K562 (cell line): ENCODE data around the gene KCNC3. TPM values are rescaled to one million over a fixed set of nuclear protein-coding genes. Genes with fewer than 3 reads are reported as not detected.

ENCODE experiments used
- ARID1B ChIP-seq: fragments of 450-650 bp; IDR thresholded peaks from 2 replicates; pipeline ENCODE4 v1.6.1; 2016; ENCODE audit warnings: antibody characterized with exemption, mild to moderate bottlenecking, inconsistent platforms
- BRD9 ChIP-seq: fragments of 450-650 bp; IDR thresholded peaks from 2 replicates; pipeline ENCODE4 v1.6.1; 2018; ENCODE audit warnings: low read depth; ENCODE audit not compliant: partially characterized antibody
- GATAD2A ChIP-seq: fragments of 450-650 bp; IDR thresholded peaks from 2 replicates; pipeline ENCODE4 v1.6.1; 2017
- HDAC2 ChIP-seq: fragments of 450-650 bp; IDR thresholded peaks from 2 replicates; pipeline ENCODE4 v1.6.1; 2016; ENCODE audit warnings: mild to moderate bottlenecking
- HIVEP1 ChIP-seq: fragments of 250-450 bp; sonication (Bioruptor Pico); IDR thresholded peaks from 2 replicates; pipeline ENCODE4 v1.4.0; 2020; ENCODE audit warnings: mild to moderate bottlenecking
- MTA1 ChIP-seq: fragments of 450-650 bp; IDR thresholded peaks from 2 replicates; pipeline ENCODE4 v1.6.1; 2017; ENCODE audit warnings: borderline replicate concordance
- MYC ChIP-seq, 2 experiments: fragments of 250-450 bp in 1 of 2; sonication (Bioruptor Pico) in 1 of 2; IDR thresholded peaks; 2 replicates each; pipeline versions ENCODE4 v1.5.1 to v1.6.1; 2012 to 2021; ENCODE audit warnings: low read depth in 2 of 2, borderline replicate concordance in 1 of 2, improper control_type of control experiment in 1 of 2, low read length in 1 of 2, mild to moderate bottlenecking in 1 of 2, moderate library complexity in 1 of 2
- POLR2B ChIP-seq: fragments of 450-650 bp; IDR thresholded peaks from 2 replicates; pipeline ENCODE4 v1.6.1; 2018; ENCODE audit warnings: low read depth; ENCODE audit not compliant: partially characterized antibody
- POLR2G ChIP-seq: fragments of 200-400 bp; formaldehyde crosslinking; IDR thresholded peaks from 2 replicates; pipeline ENCODE4 v1.6.1; 2017; ENCODE audit warnings: low read depth, mild to moderate bottlenecking, antibody characterized with exemption, low read length, moderate library complexity
- SUPT5H ChIP-seq: fragments of 450-650 bp; IDR thresholded peaks from 2 replicates; pipeline ENCODE4 v1.6.1; 2016
- THRAP3 ChIP-seq: fragments of 450-650 bp; IDR thresholded peaks from 2 replicates; pipeline ENCODE4 v1.6.1; 2016; ENCODE audit warnings: mild to moderate bottlenecking, inconsistent platforms, borderline replicate concordance
- TRIM24 ChIP-seq, 2 experiments: fragments of 450-650 bp; IDR thresholded peaks; 2 replicates each; pipeline ENCODE4 v1.6.1; 2016
- USF1 ChIP-seq: sonication (generic); formaldehyde crosslinking; IDR thresholded peaks from 2 replicates; pipeline ENCODE4 v1.9.0; 2022; ENCODE audit warnings: mild to moderate bottlenecking, missing genetic modification reagents
- ZBED1 ChIP-seq: IDR thresholded peaks from 2 replicates; pipeline ENCODE4 v1.6.1; 2014
- ZBTB7A ChIP-seq: IDR thresholded peaks from 2 replicates; pipeline ENCODE4 v1.6.1; 2011; ENCODE audit warnings: low read depth, mild to moderate bottlenecking, low read length, moderate library complexity, borderline replicate concordance; ENCODE audit not compliant: control insufficient read depth
- ZKSCAN8 ChIP-seq: fragments of 200-800 bp; sonication (Bioruptor generic); IDR thresholded peaks from 2 replicates; pipeline ENCODE4 v1.6.1; 2016; ENCODE audit warnings: missing genetic modification characterization, missing compliant biosample characterization
- ZNF407 ChIP-seq: fragments of 450-650 bp; IDR thresholded peaks from 2 replicates; pipeline ENCODE4 v1.6.1; 2016; ENCODE audit warnings: low read depth
- ZNF764 ChIP-seq: fragments of 250-450 bp; sonication (Bioruptor Pico); IDR thresholded peaks from 2 replicates; pipeline ENCODE4 v1.4.0; 2020; ENCODE audit warnings: low read depth, mild to moderate bottlenecking, moderate library complexity
- polyA plus RNA-seq, 8 experiments: library from polyadenylated mRNA; depleted of rRNA in 4 of 8; stranded (reverse) in 5 of 8; unstranded in 3 of 8; fragments of >200 nt; fragmentation: Nextera tagmentation in 2 of 8; fragmentation: Illumina TruSeq in 1 of 8; extraction: Ambion mirVana in 2 of 8; extraction: Trizol in 1 of 8; gene quantifications; 2 replicates each; pipeline versions ENCODE4 v1.2.1 to v1.2.3, GENCODE V29; 2011 to 2014; ENCODE audit warnings: inconsistent platforms in 1 of 8, missing spikeins in 1 of 8
- total RNA-seq, 7 experiments: library from RNA; depleted of rRNA in 6 of 7; stranded (reverse); fragments of >200 nt in 6 of 7; fragmentation: Illumina TruSeq in 2 of 7; extraction: Trizol in 2 of 7; gene quantifications; 2 replicates each; pipeline versions ENCODE4 v1.2.1 to v1.2.3, GENCODE V29; 2011 to 2021; ENCODE audit warnings: low replicate concordance in 1 of 7
- TF ChIP-seq, protein P1 (sequence below): IDR thresholded peaks from 2 replicates; pipeline ENCODE4 v1.6.1; 2014; ENCODE audit warnings: antibody characterized with exemption

The KCNC3 gene
- total and polyA plus RNA-seq, 9 of the 15 experiments (the other 6 are each of a cell fraction or from before 2014, with no cell fraction given), result 0.03 to 26.2 (median 2.0) TPM

DNA sequence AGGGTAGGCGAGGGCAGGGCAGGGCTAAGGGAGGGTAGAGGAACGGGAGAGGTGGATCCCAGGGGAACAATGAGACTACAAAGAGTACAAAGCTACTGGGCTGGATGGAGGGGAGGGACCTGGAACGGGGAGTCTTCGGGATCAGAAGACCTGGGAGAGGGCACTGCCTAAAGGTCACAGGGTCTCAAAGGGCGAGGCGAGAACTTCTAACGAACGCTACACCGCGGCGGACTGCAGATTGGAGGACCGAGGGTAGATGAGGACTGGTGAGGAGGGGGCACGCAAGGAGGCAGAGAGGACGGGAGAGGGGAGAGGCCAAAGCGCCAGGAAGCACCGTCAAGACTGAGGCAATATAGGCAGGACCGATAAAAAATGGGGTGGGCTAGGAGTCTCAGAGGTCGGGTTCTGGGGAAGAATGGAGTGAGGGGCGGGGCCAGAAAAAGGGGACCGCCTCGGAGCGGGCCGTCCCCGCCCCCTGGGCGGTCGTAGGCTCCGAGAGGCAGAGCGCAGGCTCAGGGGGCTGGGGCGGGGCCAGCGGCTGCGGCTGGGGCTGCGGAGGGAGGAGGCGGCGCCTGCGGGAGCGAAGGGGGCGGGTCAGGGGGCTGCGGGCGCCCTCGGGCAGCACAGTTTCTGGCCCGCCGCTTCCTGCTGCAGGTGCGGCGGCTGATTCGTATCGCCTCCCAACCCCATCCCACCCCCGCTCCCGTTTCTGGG is 1.3 kb upstream of the KCNC3 start (continued):
- TF ChIP-seq, protein P1, sequence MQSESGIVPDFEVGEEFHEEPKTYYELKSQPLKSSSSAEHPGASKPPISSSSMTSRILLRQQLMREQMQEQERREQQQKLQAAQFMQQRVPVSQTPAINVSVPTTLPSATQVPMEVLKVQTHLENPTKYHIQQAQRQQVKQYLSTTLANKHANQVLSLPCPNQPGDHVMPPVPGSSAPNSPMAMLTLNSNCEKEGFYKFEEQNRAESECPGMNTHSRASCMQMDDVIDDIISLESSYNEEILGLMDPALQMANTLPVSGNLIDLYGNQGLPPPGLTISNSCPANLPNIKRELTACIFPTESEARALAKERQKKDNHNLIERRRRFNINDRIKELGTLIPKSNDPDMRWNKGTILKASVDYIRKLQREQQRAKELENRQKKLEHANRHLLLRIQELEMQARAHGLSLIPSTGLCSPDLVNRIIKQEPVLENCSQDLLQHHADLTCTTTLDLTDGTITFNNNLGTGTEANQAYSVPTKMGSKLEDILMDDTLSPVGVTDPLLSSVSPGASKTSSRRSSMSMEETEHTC, result no peak
- TF ChIP-seq HIVEP1 (CRISPR knock-in tag) (no peak), POLR2G (peak; percentile 54; the same call in 1 of the 2 replicates), HDAC2 (peak; percentile 16), THRAP3 (peak; percentile 74; the same call in 1 of the 2 replicates), USF1 (CRISPR knock-in tag) (no peak), BRD9 (peak; percentile 81), ZNF764 (CRISPR knock-in tag) (no peak), POLR2B (peak; percentile 74), GATAD2A (no peak), MYC (IDR thresholded peaks at IDR 0.05; ENCODE audit: low read depth, low read length) (no peak), MYC (CRISPR knock-in tag; IDR thresholded peaks at IDR 0.05; ENCODE audit: borderline replicate concordance, low read depth) (peak; percentile 48; the same call in 1 of the 2 replicates), ZBTB7A (peak; percentile 91; the same call in 1 of the 2 replicates), ZNF407 (peak; percentile 61; the same call in 1 of the 2 replicates), MTA1 (peak; percentile 29; the same call in 1 of the 2 replicates), ARID1B (peak; percentile 18; the same call in 1 of the 2 replicates), SUPT5H (peak; percentile 75), ZKSCAN8 (CRISPR knock-in tag) (no peak), TRIM24 (IDR thresholded peaks at IDR 0.05) (peak in 1 of 2 experiments; percentile 54; a peak in 1 of 4 replicates), ZBED1 (no peak)
